Mucosa of descending colon (tissue), 3 donors: ENCODE results near the gene GPC6. TPM values are rescaled to one million over a fixed set of nuclear protein-coding genes. Genes with fewer than 3 reads are reported as not detected.

Source experiments
- ATAC-seq: fragments of 200-7000 bp; cut with Tn5 transposase; one replicate; pipeline ENCODE4 v1.9.1; 2020; ENCODE audit warnings: mild to moderate bottlenecking, moderate library complexity
- DNase-seq, 3 donors: peaks; one replicate each; pipeline ENCODE4 v3.0.0-alpha.2; 2020
- H3K36me3 ChIP-seq: fragments of 200-600 bp; one replicate; pipeline ENCODE4 v1.8.0; 2021; ENCODE audit warnings: low read depth, mild to moderate bottlenecking
- H3K4me1 ChIP-seq: fragments of 200-600 bp; one replicate; pipeline ENCODE4 v1.8.0; 2021; ENCODE audit warnings: low read depth, mild to moderate bottlenecking
- H3K4me3 ChIP-seq: fragments of 200-600 bp; one replicate; pipeline ENCODE4 v1.8.0; 2021; ENCODE audit warnings: mild to moderate bottlenecking
- H3K9me3 ChIP-seq: fragments of 200-600 bp; one replicate; pipeline ENCODE4 v1.8.0; 2021; ENCODE audit warnings: mild to moderate bottlenecking
- intact Hi-C, 2 donors: fragments of 100-400 bp; cut with DNase I in 1 of 2; cut with micrococcal nuclease in 1 of 2; formaldehyde crosslinking; loops; one replicate each; pipeline versions ENCODE4 v1.11.0 to v1.11.1; 2022; cut with DNase I, micrococcal nuclease
- total RNA-seq, 3 donors: library from RNA; stranded (reverse); fragmentation: NEBNext Ultra II Directional in 2 of 3; extraction: Animal tissue kit (Norgen Biotek cat#: 25700) in 2 of 3; gene quantifications; one replicate each; pipeline versions ENCODE4 v1.2.1 to v1.2.4, GENCODE V29; 2021 to 2023
- TF ChIP-seq, protein P1 (sequence below): fragments of 200-600 bp; IDR thresholded peaks from one replicate; pipeline ENCODE4 v1.8.0; 2022; ENCODE audit warnings: antibody characterized with exemption, mild to moderate bottlenecking
- donor health status: DM: no; HTN: no; CAD: no; lungs with moderate emphysema.
- donor health status: DM: no; HTN: no; CAD: no.
- donor health status: DM: no; HTN: yes; CAD: no.

GPC6 gene
- total RNA-seq, 3 donors from 2014 or later, result 2.7 to 11.3 (median 7.5) TPM

DNA sequence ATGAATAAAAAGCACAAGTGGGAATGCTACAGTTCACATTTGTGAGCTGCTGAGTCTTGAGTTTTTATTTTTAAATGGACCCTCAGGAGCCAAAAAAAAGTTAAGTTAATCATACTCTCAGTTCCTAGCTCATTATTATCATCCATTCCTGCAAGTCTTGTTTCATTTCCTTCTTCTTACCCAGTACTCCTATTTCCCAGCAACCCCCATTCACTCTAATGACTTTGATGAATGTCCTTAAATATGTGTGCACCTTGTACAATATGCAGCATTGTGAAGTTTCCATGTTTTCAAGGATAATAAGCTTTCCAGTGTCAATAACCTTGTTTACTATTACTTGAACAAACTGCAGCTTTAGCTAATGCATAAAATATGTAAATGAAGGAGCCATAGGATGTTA is 886.6 kb downstream of the GPC6 start:
- Histone ChIP-seq H3K4me3 (no peak overlapping the region), H3K36me3 (no peaks in the 10 kb centered on the region), H3K4me1 (no peaks in the 10 kb centered on the region), H3K9me3 (no peaks in the 10 kb centered on the region)
- intact Hi-C loops, result no loop called here
- no peak for ATAC-seq
- TF ChIP-seq, protein P1, sequence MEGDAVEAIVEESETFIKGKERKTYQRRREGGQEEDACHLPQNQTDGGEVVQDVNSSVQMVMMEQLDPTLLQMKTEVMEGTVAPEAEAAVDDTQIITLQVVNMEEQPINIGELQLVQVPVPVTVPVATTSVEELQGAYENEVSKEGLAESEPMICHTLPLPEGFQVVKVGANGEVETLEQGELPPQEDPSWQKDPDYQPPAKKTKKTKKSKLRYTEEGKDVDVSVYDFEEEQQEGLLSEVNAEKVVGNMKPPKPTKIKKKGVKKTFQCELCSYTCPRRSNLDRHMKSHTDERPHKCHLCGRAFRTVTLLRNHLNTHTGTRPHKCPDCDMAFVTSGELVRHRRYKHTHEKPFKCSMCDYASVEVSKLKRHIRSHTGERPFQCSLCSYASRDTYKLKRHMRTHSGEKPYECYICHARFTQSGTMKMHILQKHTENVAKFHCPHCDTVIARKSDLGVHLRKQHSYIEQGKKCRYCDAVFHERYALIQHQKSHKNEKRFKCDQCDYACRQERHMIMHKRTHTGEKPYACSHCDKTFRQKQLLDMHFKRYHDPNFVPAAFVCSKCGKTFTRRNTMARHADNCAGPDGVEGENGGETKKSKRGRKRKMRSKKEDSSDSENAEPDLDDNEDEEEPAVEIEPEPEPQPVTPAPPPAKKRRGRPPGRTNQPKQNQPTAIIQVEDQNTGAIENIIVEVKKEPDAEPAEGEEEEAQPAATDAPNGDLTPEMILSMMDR, result no peak
- no peak for DNase-seq

DNA sequence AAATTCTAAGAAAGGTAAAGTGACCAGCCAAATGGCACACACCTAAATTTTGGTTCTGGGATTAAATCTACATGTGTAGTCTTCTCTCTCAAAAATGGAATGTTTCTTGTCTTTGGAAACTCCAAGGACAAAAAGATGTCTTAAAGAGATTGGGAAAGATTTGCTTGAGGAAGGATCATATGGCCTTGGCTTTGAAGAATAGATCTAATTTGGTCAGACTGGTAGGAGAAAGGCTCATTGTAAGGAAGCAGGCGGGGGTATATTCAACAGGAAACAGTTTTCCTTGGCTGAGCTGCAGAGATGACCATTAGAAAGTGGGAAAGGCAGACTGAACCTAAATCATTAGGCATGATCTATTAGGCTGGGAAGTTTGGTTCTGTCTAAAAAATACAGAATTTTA is 887.6 kb downstream of the GPC6 start:
- ATAC-seq (no peak), DNase-seq (no peak)
- intact Hi-C loops, result no loop called here
- H3K4me1 ChIP-seq, result no peaks in the 10 kb centered on the region
- H3K9me3 ChIP-seq, result no peaks in the 10 kb centered on the region
- no peak overlapping the region for H3K4me3 ChIP-seq
- TF ChIP-seq, protein P1, result no peak
- no peaks in the 10 kb centered on the region for H3K36me3 ChIP-seq

DNA sequence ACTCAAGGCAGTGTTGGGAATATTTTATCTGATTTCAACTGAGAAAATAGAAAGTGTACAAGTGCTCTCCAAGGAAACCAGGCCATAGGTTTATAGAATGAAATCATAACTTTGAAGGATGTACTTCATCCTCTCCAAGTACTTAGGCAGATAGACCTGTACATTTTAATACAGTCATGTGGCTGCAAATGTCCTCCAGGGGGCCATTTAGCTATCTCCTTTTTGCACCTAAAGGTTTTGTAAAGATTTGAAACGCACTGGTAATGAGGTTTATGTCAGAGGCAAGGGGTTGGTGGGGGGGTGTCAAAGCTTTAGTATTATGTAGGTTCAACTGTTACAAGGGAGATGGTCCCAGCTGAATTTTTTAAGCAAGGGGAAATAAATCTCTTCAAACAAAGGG is 888.4 kb downstream of the GPC6 start:
- Histone ChIP-seq H3K4me3 (no peak overlapping the region), H3K9me3 (no peaks in the 10 kb centered on the region), H3K36me3 (no peaks in the 10 kb centered on the region), H3K4me1 (no peaks in the 10 kb centered on the region)
- TF ChIP-seq, protein P1, result no peak
- ATAC-seq (no peak), DNase-seq (no peak)
- intact Hi-C loops, result no loop called here

DNA sequence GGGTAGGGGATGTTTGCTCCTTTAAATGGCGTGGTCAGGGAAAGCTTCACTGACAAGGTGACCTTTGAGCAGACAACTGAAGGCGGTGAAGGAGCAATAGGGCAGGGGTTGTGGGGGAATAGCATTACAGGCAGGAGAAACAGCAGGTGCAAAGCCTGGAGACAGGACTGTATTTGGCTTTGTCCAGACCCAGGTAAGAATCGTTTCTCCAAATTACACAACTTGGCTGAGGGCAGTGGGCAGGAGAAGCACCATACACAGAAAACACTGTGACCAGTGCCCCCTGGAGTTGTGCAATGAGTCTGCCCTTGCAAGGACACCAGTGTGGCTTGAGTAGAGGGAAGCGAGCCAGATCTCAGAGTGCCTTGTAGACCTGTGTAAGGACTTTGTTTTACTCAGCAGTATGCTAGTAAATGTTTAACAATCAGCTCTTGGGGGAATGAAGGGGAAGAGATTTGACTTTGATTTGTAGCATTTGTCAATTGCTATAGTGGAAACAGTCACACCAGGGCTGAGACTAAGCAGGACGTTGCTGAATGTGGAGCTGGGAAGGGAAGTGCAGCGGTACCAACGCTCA is 892.8 kb downstream of the GPC6 start:
- TF ChIP-seq, protein P1, result no peak
- DNase-seq (peak in 2 of 3 donors; percentile 67 to 76), ATAC-seq (peak; percentile 96)
- intact Hi-C loops, result no loop called here
- H3K9me3 ChIP-seq, result no peaks in the 10 kb centered on the region
- H3K36me3 ChIP-seq, result no peaks in the 10 kb centered on the region
- no peak overlapping the region for H3K4me3 ChIP-seq
- H3K4me1 ChIP-seq, result peaks cover 3% of the 10 kb centered on the region

DNA sequence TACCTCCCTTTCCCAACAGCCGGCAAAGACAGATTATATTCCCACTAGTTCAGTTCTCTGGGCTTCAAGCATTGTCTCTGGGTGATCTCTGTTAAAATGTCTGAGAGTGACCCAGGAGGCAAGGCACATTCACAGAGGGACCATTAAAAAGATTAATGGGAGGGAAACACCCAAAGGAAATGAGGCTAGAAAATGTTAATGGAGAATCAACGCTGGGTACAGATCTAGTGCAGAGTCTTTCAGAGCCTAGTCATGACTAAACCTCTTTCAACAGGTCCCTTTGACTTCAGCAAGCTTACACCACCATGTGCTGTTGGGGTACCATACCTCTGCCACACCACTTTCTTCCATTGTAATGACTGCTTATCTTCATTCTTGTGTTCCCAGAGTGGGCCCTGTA is 894.3 kb downstream of the GPC6 start:
- peaks cover 3% of the 10 kb centered on the region for H3K4me1 ChIP-seq
- TF ChIP-seq, protein P1, result no peak
- no peak for DNase-seq
- no peak overlapping the region for H3K4me3 ChIP-seq
- no peak for ATAC-seq
- H3K36me3 ChIP-seq, result no peaks in the 10 kb centered on the region
- intact Hi-C loops, result no loop called here
- no peaks in the 10 kb centered on the region for H3K9me3 ChIP-seq

DNA sequence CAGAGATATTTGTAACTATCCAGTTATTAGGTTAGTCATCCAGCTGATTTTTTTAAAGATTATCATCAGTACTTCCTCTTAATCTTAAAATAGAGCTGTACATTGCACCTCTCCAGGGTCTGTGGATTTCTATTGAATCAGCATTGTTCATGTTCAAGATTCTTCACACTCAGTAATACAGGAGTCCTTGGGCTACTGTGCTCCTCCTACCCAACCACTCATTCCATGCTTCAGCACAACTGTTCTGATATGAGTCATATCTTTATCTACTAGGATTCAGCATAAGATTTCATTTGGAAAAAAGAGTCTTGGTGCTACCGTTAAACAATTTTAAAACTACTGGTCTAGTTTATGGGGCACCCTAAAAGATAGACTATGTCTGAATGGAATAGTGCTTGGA is 895.1 kb downstream of the GPC6 start:
- DNase-seq, result no peak
- intact Hi-C loops, result no loop called here
- Histone ChIP-seq H3K9me3 (no peaks in the 10 kb centered on the region), H3K4me3 (no peak overlapping the region), H3K4me1 (peaks cover 3% of the 10 kb centered on the region), H3K36me3 (no peaks in the 10 kb centered on the region)
- TF ChIP-seq, protein P1, result no peak
- no peak for ATAC-seq
